SHP77 treated with DMSO at 0.1 percent for 48 hours (cell line): ENCODE measurements around the gene GCNT2.
"Not testable (repeated sequence)": the region's sequence is repeated elsewhere in the genome, so short reads cannot be mapped to it uniquely, and the experiment has no call there.

ENCODE experiments used
- DNase-seq: peaks from one replicate; lab custom pipeline; 2025; lab: John Stamatoyannopoulos, UW

Gene GCNT2

GRCh38 chr6:10521104-10521808 lies at the start of gene GCNT2:
GCNT2 (plus strand) TSS chr6:10521351; CDS start chr6:10528912, 7,561 bp downstream.
- no peak for DNase-seq

- no peak for DNase-seq
Observed at GRCh38 chr6:10472634-10473033, 48.5 kb upstream of the GCNT2 start.

- DNase-seq, result peak; percentile 15
Observed at GRCh38 chr6:10478187-10479040, 42.7 kb upstream of the GCNT2 start.

- DNase-seq, result no peak
Observed at GRCh38 chr6:10479939-10480700, 41.0 kb upstream of the GCNT2 start.

GRCh38 chr6:10481101-10481500 lies 40.0 kb upstream of the GCNT2 start:
- no peak for DNase-seq

- no peak for DNase-seq
Observed at GRCh38 chr6:10482636-10483257, 38.4 kb upstream of the GCNT2 start.

- DNase-seq, result no peak
Observed at GRCh38 chr6:10484912-10485311, 36.2 kb upstream of the GCNT2 start.

GRCh38 chr6:10485406-10485805 lies 35.7 kb upstream of the GCNT2 start:
- DNase-seq, result no peak

- DNase-seq, result no peak
Observed at GRCh38 chr6:10486215-10486614, 34.9 kb upstream of the GCNT2 start.

- DNase-seq, result not testable (repeated sequence)
Observed at GRCh38 chr6:10486944-10487588, 34.1 kb upstream of the GCNT2 start.

- no peak for DNase-seq
Observed at GRCh38 chr6:10487668-10488327, 33.4 kb upstream of the GCNT2 start.

- no peak for DNase-seq
Observed at GRCh38 chr6:10491463-10491862, 29.7 kb upstream of the GCNT2 start.

GRCh38 chr6:10491905-10492304 lies 29.2 kb upstream of the GCNT2 start:
- not testable (repeated sequence) for DNase-seq

GRCh38 chr6:10495029-10495428 lies 26.1 kb upstream of the GCNT2 start:
- DNase-seq, result no peak

- no peak for DNase-seq
Observed at GRCh38 chr6:10505529-10505928, 15.6 kb upstream of the GCNT2 start.

- DNase-seq, result no peak
Observed at GRCh38 chr6:10507298-10507697, 13.9 kb upstream of the GCNT2 start.

GRCh38 chr6:10507715-10508114 lies 13.4 kb upstream of the GCNT2 start:
- no peak for DNase-seq

- peak; percentile 65 for DNase-seq
Observed at GRCh38 chr6:10510592-10511367, 10.4 kb upstream of the GCNT2 start.

- no peak for DNase-seq
Observed at GRCh38 chr6:10511477-10511876, 9.7 kb upstream of the GCNT2 start.

- no peak for DNase-seq
Observed at GRCh38 chr6:10513544-10513943, 7.6 kb upstream of the GCNT2 start.
